ENCODE measurements around the gene PAQR7. TPM values are rescaled to one million over a fixed set of nuclear protein-coding genes. Genes with fewer than 3 reads are reported as not detected.

PAQR7 gene
- total RNA-seq, 1 donor from 2014 or later, result 15.1 TPM

GRCh38 chr1:25813734-25814471 is 61.6 kb downstream of the PAQR7 start:
- peaks cover 11% of the 10 kb centered on the region for H3K4me1 Mint-ChIP-seq (ENCODE audit: low read depth, unreplicated experiment)
- Histone ChIP-seq H3K27me3 (ENCODE audit: insufficient read depth, low read length) (no peaks in the 10 kb centered on the region), H3K9ac (ENCODE audit: low read length) (no peak overlapping the region), H3K79me2 (ENCODE audit: insufficient read depth, low read length) (no peaks in the 10 kb centered on the region), H3K4me3 (ENCODE audit: insufficient read depth, low read depth, low read length) (no peak overlapping the region), H2AFZ (ENCODE audit: low read depth, low read length) (no peak overlapping the region), H4K20me1 (ENCODE audit: insufficient read depth, low read length) (peaks cover 13% of the 10 kb centered on the region), H3K27ac (ENCODE audit: low read depth, low read length) (no peak overlapping the region), H3K4me2 (ENCODE audit: low read length) (no peak overlapping the region), H3K9me3 (ENCODE audit: insufficient read depth, low read depth, low read length) (no peaks in the 10 kb centered on the region), H3K36me3 (ENCODE audit: insufficient read depth, low read length) (no peaks in the 10 kb centered on the region), H3K4me1 (ENCODE audit: insufficient read depth, low read length) (peaks cover 4% of the 10 kb centered on the region)
- H3K9me3 Mint-ChIP-seq (ENCODE audit: unreplicated experiment), result peaks cover 2% of the 10 kb centered on the region
- peaks cover 10% of the 10 kb centered on the region for H3K36me3 Mint-ChIP-seq (ENCODE audit: low read depth, unreplicated experiment)
- H3K4me3 Mint-ChIP-seq (ENCODE audit: unreplicated experiment), result no peak overlapping the region
- no peak for DNase-seq (ENCODE audit: low read depth)
- FAIRE-seq, result no peak
- no peaks in the 10 kb centered on the region for H3K27me3 Mint-ChIP-seq (ENCODE audit: low read depth, unreplicated experiment)
- TF ChIP-seq EZH2 (IDR thresholded peaks at IDR 0.05; ENCODE audit: insufficient read depth, low read length), result no peak
- no peak for TF ChIP-seq CTCF (IDR thresholded peaks at IDR 0.05; ENCODE audit: insufficient read depth, low read depth, low read length)
- H3K27ac Mint-ChIP-seq (ENCODE audit: unreplicated experiment), result no peak overlapping the region

- H3K27me3 ChIP-seq (ENCODE audit: insufficient read depth, low read length), result no peaks in the 10 kb centered on the region
- peaks cover 10% of the 10 kb centered on the region for H3K36me3 Mint-ChIP-seq (ENCODE audit: low read depth, unreplicated experiment)
- FAIRE-seq (no peak), DNase-seq (ENCODE audit: low read depth) (no peak)
- H3K36me3 ChIP-seq (ENCODE audit: insufficient read depth, low read length), result no peaks in the 10 kb centered on the region
- H3K4me3 Mint-ChIP-seq (ENCODE audit: unreplicated experiment), result no peak overlapping the region
- H4K20me1 ChIP-seq (ENCODE audit: insufficient read depth, low read length), result peaks cover 13% of the 10 kb centered on the region
- peaks cover 4% of the 10 kb centered on the region for H3K4me1 Mint-ChIP-seq (ENCODE audit: low read depth, unreplicated experiment)
- no peaks in the 10 kb centered on the region for H3K79me2 ChIP-seq (ENCODE audit: insufficient read depth, low read length)
- H3K27ac Mint-ChIP-seq (ENCODE audit: unreplicated experiment), result no peak overlapping the region
- H3K4me1 ChIP-seq (ENCODE audit: insufficient read depth, low read length), result no peaks in the 10 kb centered on the region
- H3K9ac ChIP-seq (ENCODE audit: low read length), result no peak overlapping the region
- peaks cover 2% of the 10 kb centered on the region for H3K9me3 Mint-ChIP-seq (ENCODE audit: unreplicated experiment)
- no peak overlapping the region for H3K4me2 ChIP-seq (ENCODE audit: low read length)
- TF ChIP-seq CTCF (IDR thresholded peaks at IDR 0.05; ENCODE audit: insufficient read depth, low read depth, low read length) (no peak), EZH2 (IDR thresholded peaks at IDR 0.05; ENCODE audit: insufficient read depth, low read length) (no peak)
- no peak overlapping the region for H3K4me3 ChIP-seq (ENCODE audit: insufficient read depth, low read depth, low read length)
- no peak overlapping the region for H2AFZ ChIP-seq (ENCODE audit: low read depth, low read length)
- no peaks in the 10 kb centered on the region for H3K27me3 Mint-ChIP-seq (ENCODE audit: low read depth, unreplicated experiment)
- no peak overlapping the region for H3K27ac ChIP-seq (ENCODE audit: low read depth, low read length)
- no peaks in the 10 kb centered on the region for H3K9me3 ChIP-seq (ENCODE audit: insufficient read depth, low read depth, low read length)
Observed at GRCh38 chr1:25813071-25813733, 62.3 kb downstream of the PAQR7 start.

Small RNAs within 50 kb of the gene (microRNA-seq; reads per million reads assigned to microRNA genes)
- gene MIR3917, result not detected

Other genes starting within 250 kb of the PAQR7 start
- 64.1 and 67.0 TPM in 2 replicates for gene SELENON, start 75.5 kb downstream of the PAQR7 start, total RNA-seq
- gene MTFR1L, start 55.8 kb downstream of the PAQR7 start, total RNA-seq, result 44.6 and 51.2 TPM in 2 replicates
- 1.3 and 2.1 TPM in 2 replicates for gene AUNIP, start 16.3 kb downstream of the PAQR7 start, total RNA-seq
- gene STMN1, start 30.7 kb upstream of the PAQR7 start, total RNA-seq, result 130 and 173 TPM in 2 replicates
- gene PAFAH2, start 122.4 kb upstream of the PAQR7 start, total RNA-seq, result 13.6 and 14.1 TPM in 2 replicates
- 26.4 and 39.9 TPM in 2 replicates for gene EXTL1, start 146.1 kb upstream of the PAQR7 start, total RNA-seq
- not detected in 2 replicates for gene SLC30A2, start 170.4 kb upstream of the PAQR7 start, total RNA-seq
- not detected in 2 replicates for gene TRIM63, start 191.9 kb upstream of the PAQR7 start, total RNA-seq
- gene PDIK1L, start 236.1 kb upstream of the PAQR7 start, total RNA-seq, result 3.1 and 3.4 TPM in 2 replicates

Measured in astrocyte (in vitro differentiated cells and primary cell).